DMS79 (cell line): ENCODE measurements around the gene TTC33.
"Not testable (repeated sequence)": the region's sequence is repeated elsewhere in the genome, so short reads cannot be mapped to it uniquely, and the experiment has no call there.

Experiments used
- DNase-seq: peaks from one replicate; lab custom pipeline; 2025; lab: John Stamatoyannopoulos, UW

TTC33 gene

DNA sequence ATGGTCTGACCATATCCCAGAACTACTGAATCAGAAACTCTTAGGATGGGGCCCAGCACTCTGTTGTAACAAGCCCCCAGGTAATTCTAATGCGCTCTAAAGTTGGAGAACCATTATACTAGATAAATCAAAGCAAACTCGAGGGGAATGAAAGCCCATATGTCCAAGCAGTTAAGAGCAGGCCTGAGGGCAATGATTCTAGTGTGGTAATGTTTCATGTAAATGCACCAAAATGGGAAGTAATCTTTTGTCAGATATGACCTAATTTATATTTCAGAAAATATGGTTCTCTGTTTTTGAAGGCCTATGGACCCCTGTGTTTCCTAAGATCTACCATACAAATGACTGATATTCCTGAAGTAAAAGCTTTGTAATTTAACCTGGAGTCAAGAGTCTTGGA, 184.0 kb downstream of the TTC33 start:
- no peak for DNase-seq

DNA sequence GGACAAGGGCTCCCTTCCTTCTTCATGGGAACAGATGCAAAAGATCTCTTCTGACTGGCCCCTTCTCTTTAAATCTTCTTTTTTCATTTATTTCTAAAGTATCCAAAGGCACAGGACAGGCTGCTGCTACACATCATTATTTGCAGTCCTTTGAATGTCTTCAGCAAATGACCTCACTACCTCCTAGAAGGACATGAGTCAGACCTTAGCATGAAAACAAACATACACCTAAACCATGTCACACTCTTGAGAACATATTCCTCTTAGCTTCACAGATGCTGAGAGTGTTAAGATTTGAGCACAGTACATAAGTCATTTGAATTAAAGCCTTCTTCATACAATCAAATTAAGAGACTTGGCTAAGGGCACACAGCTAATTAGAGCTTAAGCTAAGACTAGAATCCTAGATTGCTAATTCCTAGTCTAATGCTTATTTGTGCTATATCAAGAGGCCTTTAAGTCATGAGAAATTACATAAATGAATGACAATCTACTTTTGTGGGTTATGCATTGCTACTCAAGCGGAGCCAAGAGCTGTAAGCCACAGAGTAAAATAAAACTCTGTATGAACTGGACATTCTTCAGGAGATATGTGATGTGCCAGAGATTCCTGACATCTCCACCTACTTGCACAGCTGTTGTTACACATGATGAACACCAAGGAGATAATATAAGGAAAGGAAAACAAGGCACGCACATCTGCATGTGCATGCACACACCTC, 185.2 kb downstream of the TTC33 start:
- no peak for DNase-seq

DNA sequence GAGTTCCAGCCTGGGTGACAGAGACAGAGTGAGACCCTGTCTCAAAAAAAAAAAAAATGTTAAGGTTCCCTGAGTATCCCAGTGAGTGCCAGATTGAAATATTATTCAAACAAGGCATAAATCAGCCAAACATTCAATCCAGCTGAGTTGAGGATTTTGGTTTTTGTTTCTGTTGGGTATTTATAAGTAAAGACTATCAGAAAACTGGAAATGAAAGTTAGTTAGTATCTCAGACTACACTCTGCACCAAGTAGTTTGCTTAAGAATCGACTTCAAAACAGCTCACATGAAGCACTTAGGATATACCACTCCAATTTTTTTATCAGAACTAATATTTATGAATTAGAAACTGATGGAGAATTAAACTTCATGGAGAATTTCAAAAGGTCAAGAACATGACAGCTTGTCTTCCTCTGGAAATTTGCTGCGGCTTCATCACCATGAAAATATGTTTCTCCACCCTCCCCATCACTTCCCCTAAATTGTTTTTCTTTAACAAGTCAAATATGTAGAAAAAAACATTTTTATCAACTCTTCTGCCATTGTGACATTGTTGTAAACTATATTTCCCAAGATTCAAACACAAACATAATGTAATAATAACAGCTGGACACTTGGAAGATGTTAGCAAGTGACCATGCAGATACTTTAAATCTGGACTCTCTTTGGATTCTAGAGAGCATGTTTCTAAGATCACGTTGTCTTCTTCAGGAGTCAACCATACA, 186.1 kb downstream of the TTC33 start:
- no peak for DNase-seq

DNA sequence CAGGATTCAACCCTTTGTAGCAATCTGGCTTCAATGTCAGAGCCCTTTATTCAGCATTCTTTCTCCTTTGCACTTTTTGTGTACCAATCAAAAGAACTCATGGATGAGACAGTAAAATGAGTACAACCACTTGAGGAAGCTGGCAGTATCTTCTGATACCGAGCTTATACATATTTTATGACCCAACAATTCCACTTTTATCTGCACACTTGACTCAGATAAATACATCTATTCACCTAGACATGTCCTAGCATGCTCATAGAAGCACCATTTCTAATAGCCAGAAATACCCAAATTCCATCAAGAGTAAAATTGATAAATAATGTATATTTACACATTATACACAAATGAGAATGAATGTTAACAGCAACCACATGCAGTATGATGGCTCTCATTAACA, 187.2 kb downstream of the TTC33 start:
- no peak for DNase-seq

DNA sequence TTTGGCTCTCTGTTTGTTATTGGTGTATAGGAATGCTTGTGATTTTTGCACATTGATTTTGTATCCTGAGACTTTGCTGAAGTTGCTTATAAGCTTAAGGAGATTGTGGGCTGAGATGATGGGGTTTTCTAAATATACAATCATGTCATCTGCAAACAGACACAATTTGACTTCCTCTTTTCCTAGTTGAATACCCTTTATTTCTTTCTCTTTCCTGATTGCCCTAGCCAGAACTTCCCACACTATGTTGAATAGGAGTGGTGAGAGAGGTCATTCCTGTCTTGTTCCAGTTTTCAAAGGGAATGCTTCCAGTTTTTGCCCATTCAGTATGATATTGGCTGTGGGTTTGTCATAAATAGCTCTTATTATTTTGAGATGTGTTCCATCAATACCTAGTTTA, 192.6 kb downstream of the TTC33 start:
- not testable (repeated sequence) for DNase-seq

DNA sequence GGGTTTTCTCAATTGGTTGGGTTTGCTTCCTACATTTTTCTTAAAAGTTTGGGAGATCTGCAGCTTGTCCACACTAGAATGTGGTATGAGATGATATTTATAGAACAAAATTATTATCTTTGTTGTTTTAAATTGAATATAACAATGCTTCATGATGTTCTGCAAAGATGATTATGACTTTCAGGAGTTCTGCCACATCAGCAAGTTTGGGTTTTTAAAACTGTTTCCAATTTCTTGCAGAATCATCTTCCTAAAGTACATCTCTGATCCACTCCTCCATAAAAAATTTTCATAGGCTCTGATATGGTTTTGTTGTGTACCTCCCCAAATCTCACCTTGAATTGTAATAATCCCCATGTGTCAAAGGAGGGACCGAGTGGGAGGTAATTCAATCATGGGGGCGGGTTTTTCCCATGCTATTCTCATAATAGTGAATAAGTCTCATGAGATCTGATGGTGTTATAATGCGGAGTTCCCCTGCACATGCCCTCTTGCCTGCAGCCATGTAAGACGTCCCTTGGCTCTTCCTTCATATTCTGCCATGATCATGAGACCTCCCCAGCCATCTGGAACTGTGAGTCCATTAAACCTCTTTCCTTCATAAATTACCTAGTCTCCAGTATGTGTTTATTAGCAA, 195.2 kb downstream of the TTC33 start:
- DNase-seq = no peak

DNA sequence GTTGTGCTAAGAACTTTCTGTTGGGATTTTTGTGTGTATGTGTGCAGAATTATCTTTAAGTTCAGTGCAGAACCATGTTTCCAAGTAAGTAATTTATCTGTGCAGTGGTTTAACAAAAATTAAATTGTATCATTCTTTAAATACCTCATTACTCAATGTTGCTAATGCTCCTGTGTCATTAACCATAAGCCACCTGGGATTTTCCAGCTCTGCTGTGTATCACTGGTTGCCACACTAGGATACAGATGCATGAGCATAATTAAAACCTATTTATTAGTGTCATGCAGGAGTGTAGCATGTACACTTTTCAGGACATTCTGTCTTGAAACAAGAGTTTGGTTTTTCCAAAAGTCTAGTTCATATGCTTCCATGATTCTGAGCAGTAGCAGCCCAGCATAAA, 196.5 kb downstream of the TTC33 start:
- no peak for DNase-seq

DNA sequence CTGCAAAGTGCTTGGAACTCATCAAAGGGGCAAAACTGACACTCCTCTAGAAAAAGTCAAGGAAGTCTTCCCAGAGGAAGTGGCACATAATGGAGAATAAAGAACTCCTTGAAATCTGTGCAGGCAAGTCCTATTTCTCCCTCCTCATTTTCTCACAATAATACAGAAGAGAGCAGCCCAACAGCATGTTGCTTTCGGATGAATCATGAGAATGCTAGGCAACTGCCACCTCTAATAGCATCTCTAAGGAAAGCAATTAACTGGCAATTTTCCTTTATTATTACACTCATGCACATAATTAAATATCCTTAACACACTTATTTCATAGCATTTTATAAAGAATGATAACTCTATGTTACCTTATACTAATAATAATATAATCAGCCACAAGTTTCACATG, 198.3 kb downstream of the TTC33 start:
- no peak for DNase-seq

DNA sequence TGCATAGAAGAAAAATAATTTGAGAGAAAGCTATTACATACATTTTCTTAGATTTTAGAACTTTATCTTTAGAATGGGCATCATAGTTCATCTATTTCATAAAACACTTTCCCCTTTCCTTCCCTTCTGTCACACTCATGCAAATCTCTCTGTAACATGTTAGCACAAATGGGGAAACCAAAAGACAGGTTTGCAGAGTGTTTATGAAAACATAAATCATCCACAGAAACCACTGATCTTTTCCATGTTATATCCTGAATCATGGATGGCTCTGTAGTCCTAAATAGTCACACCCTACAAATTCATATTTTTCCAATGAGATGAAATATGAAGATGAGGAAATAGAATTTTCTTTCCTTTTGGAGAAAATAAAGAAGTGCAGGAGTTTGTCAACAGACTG, 198.9 kb downstream of the TTC33 start:
- no peak for DNase-seq

DNA sequence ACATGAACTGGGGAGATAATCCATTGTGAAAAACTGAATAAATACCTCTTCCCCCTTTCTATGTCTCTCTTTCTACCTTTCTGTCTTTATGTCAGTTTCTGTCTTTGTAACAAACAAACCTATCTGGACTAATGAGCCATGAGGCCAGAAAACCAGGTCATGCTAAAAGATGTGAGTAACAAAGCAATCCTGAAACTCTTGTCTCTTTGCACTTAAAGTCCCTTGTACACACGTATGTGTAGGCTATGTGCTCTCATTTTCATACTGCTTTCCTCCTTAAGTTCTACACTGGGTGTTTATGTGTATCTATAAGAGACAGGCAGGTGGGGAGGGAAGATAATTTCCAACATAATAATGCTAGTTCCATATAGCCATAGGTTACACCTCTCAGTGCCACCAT, 199.9 kb downstream of the TTC33 start:
- DNase-seq = no peak

DNA sequence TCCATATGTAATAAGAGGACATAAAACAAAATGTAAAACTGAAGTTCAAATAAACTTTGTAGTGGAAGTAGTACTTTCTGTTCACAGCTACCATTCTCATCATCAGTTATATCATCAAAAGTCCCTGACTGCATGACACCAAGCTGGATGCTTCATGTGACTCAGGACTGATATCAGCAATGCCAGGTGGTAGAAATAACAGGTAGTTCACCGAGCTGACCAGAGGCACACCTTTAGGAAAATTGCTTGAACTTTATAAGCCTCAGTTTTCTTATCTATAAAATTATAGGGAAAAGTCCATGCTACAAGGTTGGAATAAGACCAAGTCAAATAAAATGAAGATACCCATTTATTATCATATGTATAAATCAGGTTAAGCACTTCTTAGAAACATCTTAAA, 200.9 kb downstream of the TTC33 start:
- DNase-seq = no peak

DNA sequence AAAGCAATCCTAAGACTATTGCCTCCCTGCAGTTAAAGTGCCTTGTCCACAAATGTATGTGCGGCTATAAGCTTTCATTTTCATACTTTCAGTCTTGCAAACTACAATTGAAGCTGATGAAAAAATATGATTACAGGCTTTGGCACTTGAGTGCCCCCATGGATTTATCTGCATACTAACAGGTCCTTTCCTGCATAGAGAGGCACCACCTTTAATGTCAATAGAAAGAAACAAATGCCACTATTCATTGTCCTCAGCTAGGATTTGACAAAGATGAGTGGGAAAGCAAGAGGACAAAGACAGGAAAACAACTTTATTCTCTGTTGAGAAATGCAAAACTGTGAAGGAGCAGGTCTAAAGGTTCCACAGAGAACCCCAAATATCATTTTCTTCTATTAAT, 201.7 kb downstream of the TTC33 start:
- no peak for DNase-seq

DNA sequence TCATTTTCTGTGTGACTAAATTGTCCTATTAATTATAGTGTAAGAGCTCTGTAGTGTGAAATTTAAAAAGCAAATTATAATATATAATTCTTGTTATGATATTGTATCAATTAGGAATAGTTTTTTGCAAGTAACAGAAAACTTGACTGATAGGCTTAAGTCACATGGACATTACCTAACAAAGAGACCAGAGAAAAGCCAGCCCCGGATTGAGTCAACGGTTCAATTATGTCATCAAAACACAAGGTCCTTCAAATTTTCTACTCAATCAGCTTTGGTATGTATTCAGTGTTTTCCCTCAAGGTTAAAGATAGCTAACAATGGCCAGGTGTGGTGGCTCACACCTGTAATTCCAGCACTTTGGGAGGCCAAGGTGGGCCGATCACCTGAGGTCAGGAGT, 202.8 kb downstream of the TTC33 start:
- no peak for DNase-seq

DNA sequence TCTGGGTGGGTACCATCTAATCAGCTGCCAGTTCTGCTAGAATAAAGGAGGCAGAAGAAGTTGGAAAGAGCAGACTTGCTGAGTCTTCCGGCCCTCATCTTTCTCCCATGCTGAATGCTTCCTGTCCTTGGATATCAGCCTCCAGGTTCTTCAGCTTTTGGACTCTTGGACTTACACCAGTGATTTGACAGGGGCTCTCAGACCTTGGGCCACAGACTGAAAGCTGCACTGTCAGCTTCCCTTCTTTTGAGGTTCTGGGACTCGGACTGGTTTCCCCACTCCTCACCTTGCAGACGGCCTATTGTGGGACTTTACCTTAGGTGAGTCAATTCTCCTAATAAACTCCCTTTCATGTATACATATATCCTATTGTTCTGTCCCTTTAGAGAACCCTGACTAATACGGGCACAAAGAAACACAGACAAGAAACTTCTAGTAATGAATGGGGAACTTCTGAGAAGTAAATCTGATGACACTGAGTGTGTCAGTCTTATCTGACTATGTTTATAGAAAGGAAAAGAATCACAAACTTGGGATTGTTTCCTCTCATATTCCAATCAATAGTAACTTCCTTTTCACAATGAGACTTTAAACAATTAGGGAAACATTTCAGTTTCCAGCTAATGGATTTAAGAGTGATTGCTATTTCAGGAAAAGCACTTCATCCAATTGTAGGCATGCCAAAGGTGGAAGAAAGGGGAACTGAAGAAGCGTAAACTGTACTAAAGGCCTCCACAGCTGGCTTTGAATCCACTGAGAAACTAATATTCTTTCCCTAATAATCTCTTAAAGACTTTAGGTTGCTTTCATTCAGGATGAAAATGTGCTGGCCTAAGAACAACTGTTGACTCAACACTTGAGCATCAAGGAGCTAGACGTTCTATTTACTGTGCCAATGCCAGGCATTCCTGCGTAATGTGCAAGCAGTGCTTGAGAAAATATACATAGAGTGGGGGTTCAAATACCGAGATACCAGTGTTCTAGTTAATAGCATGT, 204.0 kb downstream of the TTC33 start:
- DNase-seq = no peak

DNA sequence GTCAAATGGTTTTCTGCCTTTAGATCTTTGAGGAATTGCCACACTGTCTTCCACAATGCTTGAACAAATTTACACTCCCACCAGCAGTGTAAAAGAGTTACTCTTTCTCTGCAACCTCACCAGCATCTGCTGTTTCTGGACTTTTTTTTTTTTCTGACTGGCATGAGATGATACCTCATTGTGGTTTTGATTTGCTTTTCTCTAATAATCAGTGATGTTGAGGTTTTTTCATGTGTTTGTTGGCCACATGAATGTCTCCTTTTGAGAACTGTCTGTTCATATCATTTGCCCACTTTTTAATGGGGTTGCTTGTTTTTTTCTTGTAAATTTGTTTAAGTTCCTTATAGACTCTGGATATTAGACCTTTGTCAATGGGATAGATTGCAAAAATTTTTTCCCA, 205.3 kb downstream of the TTC33 start:
- DNase-seq = no peak

DNA sequence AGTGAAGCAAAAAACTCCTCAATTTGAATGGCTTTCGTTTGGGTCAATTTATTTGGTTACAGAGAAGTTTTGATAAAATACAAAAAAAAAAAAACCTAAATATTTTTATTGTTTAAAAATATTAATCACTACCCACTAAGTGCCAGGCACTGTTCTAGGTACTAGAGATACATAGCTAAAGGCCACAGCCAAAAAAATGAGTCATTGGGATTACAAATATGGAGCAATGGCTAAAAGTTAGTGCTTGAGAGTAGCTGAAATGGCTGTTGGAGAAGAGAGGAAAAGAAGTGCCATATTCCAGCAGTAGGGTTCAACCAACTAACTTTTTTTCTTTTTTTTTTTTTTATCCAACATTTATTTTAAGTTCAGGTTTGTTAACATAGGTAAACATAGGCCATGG, 206.1 kb downstream of the TTC33 start:
- DNase-seq = no peak

DNA sequence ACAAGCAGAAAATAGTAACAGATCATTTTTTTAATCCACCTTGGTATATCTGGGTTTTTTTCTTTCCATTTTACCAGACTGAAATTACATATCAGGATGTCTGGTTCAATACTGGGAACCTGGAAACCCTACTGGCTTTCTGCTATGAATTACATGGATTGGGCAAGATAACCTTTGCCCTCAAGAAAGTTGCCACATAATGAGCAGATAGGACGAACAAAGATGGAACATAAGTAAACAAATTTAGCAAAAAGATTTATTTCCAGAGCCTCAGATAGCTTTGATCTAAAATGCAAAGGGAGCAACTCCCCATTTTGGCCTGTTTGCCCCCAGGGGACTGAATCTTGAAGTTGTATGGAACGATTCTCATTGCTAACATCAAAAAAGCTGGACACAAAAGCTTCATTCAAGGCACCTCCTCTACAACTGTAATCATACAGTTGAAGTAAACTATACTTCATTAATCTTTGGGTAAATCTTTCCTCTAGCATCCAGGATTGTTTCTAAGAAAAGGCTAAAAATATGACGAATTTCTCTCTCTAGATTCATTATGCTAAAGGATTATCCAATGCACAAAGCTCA, 207.7 kb downstream of the TTC33 start:
- no peak for DNase-seq

DNA sequence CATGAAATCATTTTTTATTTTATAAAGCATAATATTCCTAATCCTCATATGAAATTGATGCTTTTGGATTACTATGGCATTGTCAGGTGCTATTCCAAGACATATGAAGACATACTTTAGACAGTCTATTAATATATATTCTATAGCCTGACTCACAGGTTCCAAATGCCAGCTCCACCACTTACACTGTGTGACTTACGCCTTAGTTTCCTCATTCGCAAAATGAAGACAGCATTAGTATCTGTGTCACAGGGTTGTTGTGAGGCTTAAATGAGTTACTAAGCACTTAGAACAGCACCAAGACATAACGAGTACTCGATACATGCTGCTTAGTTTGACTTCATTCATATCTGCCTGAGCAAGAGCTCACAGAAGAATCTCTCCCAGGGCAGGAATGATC, 208.2 kb downstream of the TTC33 start:
- DNase-seq = no peak

DNA sequence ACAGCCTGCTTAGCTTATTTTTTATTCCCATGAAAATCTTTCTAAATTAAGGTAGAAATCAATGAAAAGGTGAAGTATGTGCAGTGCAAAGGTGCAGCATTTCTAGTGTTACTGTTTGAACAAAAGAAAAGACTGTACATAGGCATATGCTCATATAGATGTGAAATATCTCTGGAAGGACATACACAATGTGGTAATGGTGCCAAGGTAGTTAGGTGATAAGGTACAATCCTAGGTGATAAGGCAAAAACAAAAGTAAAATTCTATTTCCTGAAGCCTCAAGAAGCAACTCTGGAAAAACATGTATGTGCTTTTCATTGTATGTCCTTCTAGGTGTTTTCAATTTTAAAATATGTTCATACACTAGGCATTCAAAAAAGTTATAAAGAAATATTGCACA, 215.5 kb downstream of the TTC33 start:
- DNase-seq = no peak

DNA sequence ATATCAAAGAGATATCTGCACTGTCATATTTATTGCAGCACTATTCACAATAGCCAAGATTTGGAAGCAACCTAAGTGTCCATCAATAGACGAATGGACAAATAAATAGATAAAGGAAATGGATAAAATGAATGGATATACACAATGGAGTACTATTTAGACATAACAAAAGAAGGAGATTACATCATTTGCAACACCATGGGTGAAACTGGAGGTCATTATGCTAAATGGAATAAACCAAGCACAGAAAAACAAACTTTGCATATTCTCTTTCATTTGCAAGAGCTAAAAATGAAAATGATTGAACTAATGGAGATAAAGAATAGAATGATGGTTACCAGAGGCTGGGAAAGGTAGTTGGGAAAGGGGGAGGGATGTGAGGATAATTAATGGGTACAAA, 231.1 kb downstream of the TTC33 start:
- DNase-seq = no peak

DNA sequence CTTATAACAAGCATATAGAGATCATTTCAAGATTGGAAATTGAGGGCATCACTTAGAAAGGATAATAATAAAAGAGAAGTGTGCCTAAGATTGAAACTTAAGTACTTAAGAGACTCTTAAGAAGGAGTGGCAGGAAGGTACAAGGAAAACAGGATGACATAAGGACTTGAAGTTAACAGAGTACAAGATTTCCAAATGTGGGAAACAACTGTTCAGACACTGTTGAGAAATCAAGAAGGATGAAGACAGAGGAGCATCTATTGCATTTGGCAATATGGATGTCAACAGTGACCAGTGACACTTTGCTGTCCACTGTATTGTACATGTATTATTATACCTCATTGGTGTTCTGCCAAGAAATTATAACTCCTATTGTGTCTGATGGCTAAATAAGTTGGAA, 233.8 kb downstream of the TTC33 start:
- no peak for DNase-seq
